K562 treated with DMSO at 1 percent for 12 hours (cell line): Measurements from ENCODE around the gene ZNF8. TPM values are rescaled to one million over a fixed set of nuclear protein-coding genes. Genes with fewer than 3 reads are reported as not detected.

Experiments used
- total RNA-seq: library from RNA; unstranded; fragments of 300-600 nt; gene quantifications from 2 replicates; pipeline ENCODE4 v1.2.3, GENCODE V29; 2022; ENCODE audit not compliant: insufficient read depth

ZNF8 gene
- 1.1 and 2.3 TPM in 2 replicates for total RNA-seq

DNA sequence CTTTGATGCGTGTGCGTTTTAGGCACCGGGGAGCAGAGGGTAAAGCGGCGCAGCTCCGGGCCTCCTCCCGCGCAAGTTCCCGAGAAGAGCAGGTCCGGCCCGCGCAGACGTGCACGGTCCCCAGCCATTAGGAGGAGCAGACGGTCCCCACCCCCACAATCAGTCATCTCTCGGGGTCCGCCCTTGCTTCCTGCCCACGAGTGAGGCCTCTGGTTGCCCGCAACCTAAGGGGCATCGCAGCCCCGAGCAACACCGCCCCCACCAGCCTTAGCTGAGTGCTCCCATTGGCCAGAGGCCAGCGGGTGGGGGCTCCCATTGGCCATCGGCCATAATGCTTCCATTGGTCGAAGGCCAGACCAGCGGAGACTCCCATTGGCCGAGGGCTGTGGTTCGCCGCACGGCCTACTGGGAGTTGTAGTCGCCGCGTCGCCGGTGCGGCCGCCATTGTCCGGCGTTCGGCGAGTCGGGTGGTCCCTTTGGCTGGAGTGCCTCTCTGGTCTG lies at the start of gene ZNF8:
Gene ZNF8 (plus strand): TSS at position 415 of the 501 bp plus-strand sequence. CDS start 127 bp downstream, outside the sequence.

DNA sequence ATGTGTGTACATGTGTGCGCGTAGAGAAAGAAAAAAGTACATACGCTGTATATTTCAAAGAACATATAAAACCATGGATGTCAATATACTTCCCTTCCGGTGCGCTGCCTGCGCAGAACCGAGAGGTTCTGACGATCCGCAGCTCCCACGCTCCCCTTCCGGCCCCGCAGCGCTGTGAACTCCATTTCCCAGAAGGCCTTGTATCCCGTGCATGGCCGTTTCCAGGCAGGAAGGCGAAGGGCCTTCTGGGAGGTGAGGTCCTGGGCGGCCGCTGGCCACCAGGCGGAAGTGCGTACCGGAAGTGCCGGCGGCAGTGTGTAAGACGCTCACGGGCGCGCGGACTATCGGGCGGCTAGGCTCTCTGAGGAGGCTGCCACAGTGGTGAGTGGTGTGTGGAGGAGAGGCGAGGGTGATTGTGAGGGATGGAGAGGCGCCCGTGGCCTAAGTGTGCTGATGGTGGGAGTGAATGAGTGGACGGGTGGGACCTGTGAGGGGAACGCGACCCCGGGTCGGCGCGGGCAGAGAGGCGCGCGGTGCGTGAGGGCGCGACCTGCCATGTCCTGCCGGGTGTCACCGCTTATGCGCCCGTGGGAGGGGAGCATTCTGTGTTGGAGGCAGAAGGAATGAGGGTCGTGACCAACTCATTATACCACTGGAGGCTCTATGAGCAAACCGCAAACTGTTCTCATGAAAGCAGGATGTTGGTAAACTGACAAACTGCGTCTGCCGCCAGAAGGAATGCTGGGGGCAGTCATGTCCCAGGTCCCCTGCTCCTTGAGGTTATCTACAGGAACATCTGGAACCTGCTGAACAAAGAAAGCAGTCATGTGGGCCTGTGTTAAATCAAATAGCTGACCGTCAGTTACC lies 26.5 kb downstream of the ZNF8 start, which contains the start of gene ERVK3-1:
Gene ERVK3-1 (plus strand): TSS at position 313 of the 867 bp plus-strand sequence. CDS start 6,792 bp downstream, outside the sequence.

DNA sequence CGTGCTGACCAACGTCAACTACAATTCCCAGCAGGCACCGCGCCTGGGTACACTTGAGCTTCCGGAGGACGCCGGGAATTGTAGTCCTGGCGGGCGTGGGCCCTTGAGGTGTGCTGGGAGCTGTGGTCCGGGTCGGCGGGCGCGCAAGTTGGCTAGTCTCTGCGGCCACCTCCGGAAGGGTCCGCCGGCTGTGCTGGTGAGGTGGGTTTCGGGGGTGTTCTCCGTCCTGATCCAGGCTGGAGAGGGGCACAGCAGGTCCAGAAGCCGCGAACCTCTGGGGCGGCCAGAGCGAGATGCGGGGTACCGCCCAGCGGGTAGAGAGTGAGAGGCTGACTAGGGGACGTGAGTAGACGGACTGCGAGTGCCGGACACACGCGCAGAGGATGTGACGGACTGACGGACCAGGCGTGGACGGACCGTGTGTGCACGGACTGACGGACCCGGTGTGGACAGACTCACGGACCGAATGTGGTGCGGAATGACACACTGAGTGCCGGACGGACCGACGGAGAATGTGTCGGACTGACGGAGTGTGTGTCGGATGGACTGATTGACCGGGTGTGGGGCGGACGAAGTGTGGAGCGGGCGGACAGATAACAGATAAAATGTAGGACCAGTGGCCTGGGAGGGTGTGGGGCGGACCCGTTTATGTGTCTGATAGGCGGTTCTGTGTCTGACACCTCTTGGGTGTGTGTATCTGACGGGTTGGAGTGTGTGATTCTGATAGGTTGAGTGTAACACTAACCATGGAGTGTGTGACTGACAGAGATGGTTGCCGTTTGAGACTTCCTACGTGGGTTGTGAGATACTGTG lies 48.4 kb downstream of the ZNF8 start, which contains the start of gene ZSCAN22:
Gene ZSCAN22 (plus strand): TSS at position 81 of the 813 bp plus-strand sequence. CDS start 7,809 bp downstream, outside the sequence.

Other genes with a start within 250 kb of the ZNF8 start
- gene ZSCAN1, start 244.9 kb upstream of the ZNF8 start, total RNA-seq, result not detected in 2 replicates
- gene ZNF135, start 219.7 kb upstream of the ZNF8 start, total RNA-seq, result not detected in 2 replicates
- gene ZSCAN18, start 180.7 kb upstream of the ZNF8 start, total RNA-seq, result 5.5 and 9.2 TPM in 2 replicates
- gene ZNF329, start 128.2 kb upstream of the ZNF8 start, total RNA-seq, result 2.2 and 2.6 TPM in 2 replicates
- gene ZNF274, start 95.9 kb upstream of the ZNF8 start, total RNA-seq, result 19.6 and 41.4 TPM in 2 replicates
- 19.2 and 86.8 TPM in 2 replicates for gene ZNF544, start 50.0 kb upstream of the ZNF8 start, total RNA-seq
- gene ERVK3-1, start 26.4 kb downstream of the ZNF8 start, total RNA-seq, result 88.3 and 106 TPM in 2 replicates
- 1.4 and 3.5 TPM in 2 replicates for gene ZSCAN22, start 48.0 kb downstream of the ZNF8 start, total RNA-seq
- gene A1BG, start 74.5 kb downstream of the ZNF8 start, total RNA-seq, result 45.3 and 79.2 TPM in 2 replicates
- 2.4 and 4.5 TPM in 2 replicates for gene ZNF497, start 83.8 kb downstream of the ZNF8 start, total RNA-seq
- 3.3 and 3.6 TPM in 2 replicates for gene ZNF837, start 102.1 kb downstream of the ZNF8 start, total RNA-seq
- gene RPS5, start 108.3 kb downstream of the ZNF8 start, total RNA-seq, result 4,498 and 7,272 TPM in 2 replicates
- gene RNF225, start 116.7 kb downstream of the ZNF8 start, total RNA-seq, result not detected in 2 replicates
- 7.4 and 21.7 TPM in 2 replicates for gene ZNF584, start 129.7 kb downstream of the ZNF8 start, total RNA-seq
- gene ZNF132, start 161.2 kb downstream of the ZNF8 start, total RNA-seq, result 0.32 and 0.47 TPM in 2 replicates
- 1.8 and 5.1 TPM in 2 replicates for gene ZNF324B, start 172.7 kb downstream of the ZNF8 start, total RNA-seq
- 8.4 and 11.7 TPM in 2 replicates for gene ZNF324, start 188.1 kb downstream of the ZNF8 start, total RNA-seq
- gene ZNF446, start 197.4 kb downstream of the ZNF8 start, total RNA-seq, result 8.1 and 13.6 TPM in 2 replicates
- 20.0 and 25.4 TPM in 2 replicates for gene SLC27A5, start 233.0 kb downstream of the ZNF8 start, total RNA-seq
- gene ZBTB45, start 240.9 kb downstream of the ZNF8 start, total RNA-seq, result 11.0 and 15.4 TPM in 2 replicates